GM12878 (cell line): Measurements from ENCODE around the gene HAPSTR1. TPM values are rescaled to one million over a fixed set of nuclear protein-coding genes. Genes with fewer than 3 reads are reported as not detected.

Source experiments
- BMI1 ChIP-seq: fragments of 450-650 bp; IDR thresholded peaks from 2 replicates; pipeline ENCODE4 v1.6.1; 2016; ENCODE audit warnings: mild to moderate bottlenecking, moderate library complexity, borderline replicate concordance
- FOXK2 ChIP-seq: fragments of 450-650 bp; IDR thresholded peaks from 2 replicates; pipeline ENCODE4 v1.6.1; 2017; ENCODE audit warnings: mild to moderate bottlenecking, moderate library complexity
- GATAD2B ChIP-seq: fragments of 450-650 bp; conservative IDR thresholded peaks from 2 replicates; pipeline ENCODE4 v1.6.1; 2017; ENCODE audit warnings: low read depth, mild to moderate bottlenecking, moderate library complexity
- HDAC2 ChIP-seq: fragments of 200-600 bp; sonication (generic); IDR thresholded peaks from 2 replicates; pipeline ENCODE4 v1.6.1; 2017
- HDGF ChIP-seq: fragments of 450-650 bp; IDR thresholded peaks from 2 replicates; pipeline ENCODE4 v1.6.1; 2016; ENCODE audit warnings: antibody characterized with exemption
- MYB ChIP-seq: fragments of 150-350 bp; IDR thresholded peaks from 2 replicates; pipeline ENCODE4 v1.6.1; 2014; ENCODE audit warnings: mild to moderate bottlenecking, low read depth, low read length, borderline replicate concordance
- MYC ChIP-seq: IDR thresholded peaks from 2 replicates; pipeline ENCODE4 v1.6.1; 2011; ENCODE audit warnings: mild to moderate bottlenecking, low read length, moderate library complexity, inconsistent platforms; ENCODE audit not compliant: insufficient read depth, insufficient replicate concordance, insufficient read length, severe bottlenecking
- NFYA ChIP-seq: IDR thresholded peaks from 2 replicates; pipeline ENCODE4 v1.6.1; 2011; ENCODE audit warnings: low read depth, mild to moderate bottlenecking, low read length, improper control_type of control experiment, borderline replicate concordance
- NR2F1 ChIP-seq: fragments of 450-650 bp; conservative IDR thresholded peaks from 2 replicates; pipeline ENCODE4 v1.6.1; 2017; ENCODE audit warnings: mild to moderate bottlenecking
- PAX8 ChIP-seq: fragments of 450-650 bp; IDR thresholded peaks from 2 replicates; pipeline ENCODE4 v1.6.1; 2017; ENCODE audit warnings: mild to moderate bottlenecking, moderate library complexity
- POLR2A ChIP-seq: IDR thresholded peaks from 2 replicates; pipeline ENCODE4 v1.6.1; 2011; ENCODE audit warnings: low read depth, mild to moderate bottlenecking, low read length
- POLR2AphosphoS5 ChIP-seq: IDR thresholded peaks from 2 replicates; pipeline ENCODE4 v1.6.1; 2011; ENCODE audit warnings: mild to moderate bottlenecking, low read length, inconsistent platforms
- RAD51 ChIP-seq: fragments of 450-650 bp; IDR thresholded peaks from 2 replicates; pipeline ENCODE4 v1.6.1; 2016; ENCODE audit warnings: moderate library complexity, mild to moderate bottlenecking, inconsistent platforms
- RCOR1 ChIP-seq: conservative IDR thresholded peaks from 2 replicates; pipeline ENCODE4 v1.6.1; 2012; ENCODE audit warnings: low read depth, low read length, improper control_type of control experiment
- TAF1 ChIP-seq: IDR thresholded peaks from 2 replicates; pipeline ENCODE4 v1.6.1; 2011; ENCODE audit warnings: mild to moderate bottlenecking, low read depth, low read length, borderline replicate concordance
- ZNF622 ChIP-seq: fragments of 450-650 bp; IDR thresholded peaks from 2 replicates; pipeline ENCODE4 v1.6.1; 2017; ENCODE audit warnings: mild to moderate bottlenecking, inconsistent platforms
- polyA plus RNA-seq, 11 experiments: library from polyadenylated mRNA; depleted of rRNA in 4 of 11; unstranded in 6 of 11; stranded (reverse) in 5 of 11; fragments of >200 nt; fragmentation: Nextera tagmentation in 4 of 11; fragmentation: Illumina TruSeq in 1 of 11; extraction: Ambion mirVana in 4 of 11; extraction: Trizol in 1 of 11; gene quantifications; 1 replicate in 1 of 11; 2 replicates in 10 of 11; pipeline versions ENCODE4 v1.2.1 to v1.2.3, GENCODE V29; 2011 to 2016; ENCODE audit warnings: inconsistent platforms in 2 of 11, missing spikeins in 2 of 11, low read depth in 1 of 11
- total RNA-seq, 4 experiments: library from RNA; depleted of rRNA in 3 of 4; stranded (reverse); fragments of >200 nt in 3 of 4; fragmentation: Illumina TruSeq in 1 of 4; extraction: Trizol in 1 of 4; gene quantifications; 2 replicates each; pipeline versions ENCODE4 v1.2.1 to v1.2.3, GENCODE V29; 2013 to 2021
- TF ChIP-seq, protein P1 (sequence below): fragments of 450-650 bp; IDR thresholded peaks from 2 replicates; pipeline ENCODE4 v1.6.1; 2017; ENCODE audit warnings: mild to moderate bottlenecking, moderate library complexity
- TF ChIP-seq, protein P2 (sequence below): IDR thresholded peaks from 2 replicates; pipeline ENCODE4 v1.6.1; 2012; ENCODE audit warnings: low read depth, low read length, improper control_type of control experiment
- TF ChIP-seq, protein P3 (sequence below): fragments of 450-650 bp; formaldehyde crosslinking; IDR thresholded peaks from 2 replicates; pipeline ENCODE4 v1.4.0; 2020; ENCODE audit warnings: mild to moderate bottlenecking, moderate library complexity

Gene HAPSTR1
- total and polyA plus RNA-seq, 10 of the 15 experiments (the other 5 are each of a cell fraction or from before 2014, with no cell fraction given) = 8.7 to 52.5 (median 23.1) TPM

DNA sequence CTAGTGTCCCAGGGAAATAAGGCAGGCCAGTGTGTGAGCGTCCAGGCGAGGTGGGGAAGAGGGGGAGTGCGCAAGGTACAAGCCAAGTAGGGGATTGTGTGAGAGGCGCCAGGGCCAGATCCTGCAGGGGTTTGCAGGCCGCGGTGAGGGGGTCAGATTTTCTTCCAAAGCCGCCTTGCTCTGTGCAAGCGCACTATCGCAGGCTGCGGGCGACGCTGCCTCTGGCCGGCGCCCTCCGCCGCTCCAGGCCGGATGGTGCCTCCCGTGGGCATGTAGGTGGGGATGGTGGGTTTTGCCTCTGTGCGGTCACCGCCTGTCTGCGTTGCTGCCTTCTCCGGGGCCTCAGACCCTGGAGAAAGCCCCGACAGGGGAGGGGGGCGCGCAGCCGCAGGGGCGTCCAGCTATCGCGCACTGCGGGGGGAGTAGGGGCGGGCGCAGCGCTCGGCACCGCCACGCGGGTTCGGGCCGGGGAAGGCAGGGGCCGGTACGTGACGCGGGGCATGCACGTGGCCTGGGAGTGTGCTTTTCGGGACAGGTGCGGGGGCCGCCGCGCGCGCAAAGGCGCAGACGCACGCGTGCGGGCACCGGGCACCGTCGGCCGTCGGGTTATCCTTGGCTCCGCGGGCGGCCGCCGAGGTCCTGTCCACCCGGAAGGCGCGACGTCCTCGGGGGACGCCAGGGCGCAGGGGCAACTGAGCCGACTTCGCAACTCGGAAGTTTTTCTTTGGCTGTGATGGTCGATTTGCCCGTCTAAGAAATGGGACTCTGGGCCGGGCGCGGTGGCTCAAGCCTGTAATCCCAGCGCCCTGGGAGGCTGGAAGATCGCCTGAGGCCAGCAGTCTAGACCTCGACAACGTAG lies 1.1 kb upstream of the HAPSTR1 start (continued):
- TF ChIP-seq ZNF622 = no peak
- TF ChIP-seq NR2F1 = 0 out of 2 replicates have a peak, but pooled peaks have one; percentile 13
- TF ChIP-seq MYB = no peak
- TF ChIP-seq PAX8 = no peak
- TF ChIP-seq, protein P1, sequence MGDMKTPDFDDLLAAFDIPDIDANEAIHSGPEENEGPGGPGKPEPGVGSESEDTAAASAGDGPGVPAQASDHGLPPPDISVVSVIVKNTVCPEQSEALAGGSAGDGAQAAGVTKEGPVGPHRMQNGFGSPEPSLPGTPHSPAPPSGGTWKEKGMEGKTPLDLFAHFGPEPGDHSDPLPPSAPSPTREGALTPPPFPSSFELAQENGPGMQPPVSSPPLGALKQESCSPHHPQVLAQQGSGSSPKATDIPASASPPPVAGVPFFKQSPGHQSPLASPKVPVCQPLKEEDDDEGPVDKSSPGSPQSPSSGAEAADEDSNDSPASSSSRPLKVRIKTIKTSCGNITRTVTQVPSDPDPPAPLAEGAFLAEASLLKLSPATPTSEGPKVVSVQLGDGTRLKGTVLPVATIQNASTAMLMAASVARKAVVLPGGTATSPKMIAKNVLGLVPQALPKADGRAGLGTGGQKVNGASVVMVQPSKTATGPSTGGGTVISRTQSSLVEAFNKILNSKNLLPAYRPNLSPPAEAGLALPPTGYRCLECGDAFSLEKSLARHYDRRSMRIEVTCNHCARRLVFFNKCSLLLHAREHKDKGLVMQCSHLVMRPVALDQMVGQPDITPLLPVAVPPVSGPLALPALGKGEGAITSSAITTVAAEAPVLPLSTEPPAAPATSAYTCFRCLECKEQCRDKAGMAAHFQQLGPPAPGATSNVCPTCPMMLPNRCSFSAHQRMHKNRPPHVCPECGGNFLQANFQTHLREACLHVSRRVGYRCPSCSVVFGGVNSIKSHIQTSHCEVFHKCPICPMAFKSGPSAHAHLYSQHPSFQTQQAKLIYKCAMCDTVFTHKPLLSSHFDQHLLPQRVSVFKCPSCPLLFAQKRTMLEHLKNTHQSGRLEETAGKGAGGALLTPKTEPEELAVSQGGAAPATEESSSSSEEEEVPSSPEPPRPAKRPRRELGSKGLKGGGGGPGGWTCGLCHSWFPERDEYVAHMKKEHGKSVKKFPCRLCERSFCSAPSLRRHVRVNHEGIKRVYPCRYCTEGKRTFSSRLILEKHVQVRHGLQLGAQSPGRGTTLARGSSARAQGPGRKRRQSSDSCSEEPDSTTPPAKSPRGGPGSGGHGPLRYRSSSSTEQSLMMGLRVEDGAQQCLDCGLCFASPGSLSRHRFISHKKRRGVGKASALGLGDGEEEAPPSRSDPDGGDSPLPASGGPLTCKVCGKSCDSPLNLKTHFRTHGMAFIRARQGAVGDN = peak; percentile 69
- TF ChIP-seq RCOR1 = no peak
- peak; percentile 46; the same call in 1 of the 2 replicates for TF ChIP-seq HDGF
- TF ChIP-seq BMI1 = no peak
- no peak for TF ChIP-seq HDAC2
- peak; percentile 69 for TF ChIP-seq GATAD2B
- TF ChIP-seq TAF1 = 0 out of 2 replicates have a peak, but pooled peaks have one; percentile 9
- TF ChIP-seq, protein P2, sequence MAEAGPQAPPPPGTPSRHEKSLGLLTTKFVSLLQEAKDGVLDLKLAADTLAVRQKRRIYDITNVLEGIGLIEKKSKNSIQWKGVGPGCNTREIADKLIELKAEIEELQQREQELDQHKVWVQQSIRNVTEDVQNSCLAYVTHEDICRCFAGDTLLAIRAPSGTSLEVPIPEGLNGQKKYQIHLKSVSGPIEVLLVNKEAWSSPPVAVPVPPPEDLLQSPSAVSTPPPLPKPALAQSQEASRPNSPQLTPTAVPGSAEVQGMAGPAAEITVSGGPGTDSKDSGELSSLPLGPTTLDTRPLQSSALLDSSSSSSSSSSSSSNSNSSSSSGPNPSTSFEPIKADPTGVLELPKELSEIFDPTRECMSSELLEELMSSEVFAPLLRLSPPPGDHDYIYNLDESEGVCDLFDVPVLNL = no peak
- no peak for TF ChIP-seq POLR2A
- TF ChIP-seq MYC = peak; percentile 71
- TF ChIP-seq RAD51 = no peak
- no peak for TF ChIP-seq POLR2AphosphoS5
- TF ChIP-seq, protein P3, sequence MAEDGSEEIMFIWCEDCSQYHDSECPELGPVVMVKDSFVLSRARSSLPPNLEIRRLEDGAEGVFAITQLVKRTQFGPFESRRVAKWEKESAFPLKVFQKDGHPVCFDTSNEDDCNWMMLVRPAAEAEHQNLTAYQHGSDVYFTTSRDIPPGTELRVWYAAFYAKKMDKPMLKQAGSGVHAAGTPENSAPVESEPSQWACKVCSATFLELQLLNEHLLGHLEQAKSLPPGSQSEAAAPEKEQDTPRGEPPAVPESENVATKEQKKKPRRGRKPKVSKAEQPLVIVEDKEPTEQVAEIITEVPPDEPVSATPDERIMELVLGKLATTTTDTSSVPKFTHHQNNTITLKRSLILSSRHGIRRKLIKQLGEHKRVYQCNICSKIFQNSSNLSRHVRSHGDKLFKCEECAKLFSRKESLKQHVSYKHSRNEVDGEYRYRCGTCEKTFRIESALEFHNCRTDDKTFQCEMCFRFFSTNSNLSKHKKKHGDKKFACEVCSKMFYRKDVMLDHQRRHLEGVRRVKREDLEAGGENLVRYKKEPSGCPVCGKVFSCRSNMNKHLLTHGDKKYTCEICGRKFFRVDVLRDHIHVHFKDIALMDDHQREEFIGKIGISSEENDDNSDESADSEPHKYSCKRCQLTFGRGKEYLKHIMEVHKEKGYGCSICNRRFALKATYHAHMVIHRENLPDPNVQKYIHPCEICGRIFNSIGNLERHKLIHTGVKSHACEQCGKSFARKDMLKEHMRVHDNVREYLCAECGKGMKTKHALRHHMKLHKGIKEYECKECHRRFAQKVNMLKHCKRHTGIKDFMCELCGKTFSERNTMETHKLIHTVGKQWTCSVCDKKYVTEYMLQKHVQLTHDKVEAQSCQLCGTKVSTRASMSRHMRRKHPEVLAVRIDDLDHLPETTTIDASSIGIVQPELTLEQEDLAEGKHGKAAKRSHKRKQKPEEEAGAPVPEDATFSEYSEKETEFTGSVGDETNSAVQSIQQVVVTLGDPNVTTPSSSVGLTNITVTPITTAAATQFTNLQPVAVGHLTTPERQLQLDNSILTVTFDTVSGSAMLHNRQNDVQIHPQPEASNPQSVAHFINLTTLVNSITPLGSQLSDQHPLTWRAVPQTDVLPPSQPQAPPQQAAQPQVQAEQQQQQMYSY = no peak
- no peak for TF ChIP-seq NFYA
- TF ChIP-seq FOXK2 = no peak
